ENCODE results near the gene ZBTB16. TPM values are rescaled to one million over a fixed set of nuclear protein-coding genes. Genes with fewer than 3 reads are reported as not detected.

The ZBTB16 gene
- total RNA-seq, 1 donor from 2014 or later: not detected

DNA sequence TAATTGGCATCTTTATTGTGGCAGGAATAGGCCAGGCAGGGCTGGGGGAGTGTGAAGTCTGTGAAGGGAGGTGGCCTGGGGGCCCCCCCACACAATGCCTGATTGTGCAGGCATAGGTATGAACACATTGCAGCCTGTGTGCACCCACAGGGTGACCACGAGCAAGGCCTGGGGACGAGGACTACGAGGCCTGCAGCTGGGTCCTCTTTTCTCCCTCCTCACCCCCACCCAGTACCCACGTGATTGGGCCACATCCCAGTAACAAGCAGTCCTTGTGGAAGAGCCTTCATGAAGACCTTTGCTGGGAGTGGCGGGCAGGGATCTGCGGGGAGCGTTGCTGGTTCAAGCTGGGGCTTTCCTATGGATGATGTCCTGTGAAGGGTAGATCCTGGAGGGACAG, 29.3 kb downstream of the ZBTB16 start:
- H3K4me1 Mint-ChIP-seq: peaks cover 5% of the 10 kb centered on the region
- peaks cover 74% of the 10 kb centered on the region for H3K27me3 Mint-ChIP-seq (ENCODE audit: low read depth)
- no peak for DNase-seq (ENCODE audit: low spot score in 2 of 2, unreplicated experiment in 2 of 2)
- no peak overlapping the region for H3K4me3 Mint-ChIP-seq
- H3K36me3 Mint-ChIP-seq: no peaks in the 10 kb centered on the region
- H3K27ac Mint-ChIP-seq: no peak overlapping the region
- TF ChIP-seq, protein P1, sequence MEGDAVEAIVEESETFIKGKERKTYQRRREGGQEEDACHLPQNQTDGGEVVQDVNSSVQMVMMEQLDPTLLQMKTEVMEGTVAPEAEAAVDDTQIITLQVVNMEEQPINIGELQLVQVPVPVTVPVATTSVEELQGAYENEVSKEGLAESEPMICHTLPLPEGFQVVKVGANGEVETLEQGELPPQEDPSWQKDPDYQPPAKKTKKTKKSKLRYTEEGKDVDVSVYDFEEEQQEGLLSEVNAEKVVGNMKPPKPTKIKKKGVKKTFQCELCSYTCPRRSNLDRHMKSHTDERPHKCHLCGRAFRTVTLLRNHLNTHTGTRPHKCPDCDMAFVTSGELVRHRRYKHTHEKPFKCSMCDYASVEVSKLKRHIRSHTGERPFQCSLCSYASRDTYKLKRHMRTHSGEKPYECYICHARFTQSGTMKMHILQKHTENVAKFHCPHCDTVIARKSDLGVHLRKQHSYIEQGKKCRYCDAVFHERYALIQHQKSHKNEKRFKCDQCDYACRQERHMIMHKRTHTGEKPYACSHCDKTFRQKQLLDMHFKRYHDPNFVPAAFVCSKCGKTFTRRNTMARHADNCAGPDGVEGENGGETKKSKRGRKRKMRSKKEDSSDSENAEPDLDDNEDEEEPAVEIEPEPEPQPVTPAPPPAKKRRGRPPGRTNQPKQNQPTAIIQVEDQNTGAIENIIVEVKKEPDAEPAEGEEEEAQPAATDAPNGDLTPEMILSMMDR (IDR thresholded peaks at IDR 0.05; ENCODE audit: unreplicated experiment): no peak
- no peaks in the 10 kb centered on the region for H3K9me3 Mint-ChIP-seq

DNA sequence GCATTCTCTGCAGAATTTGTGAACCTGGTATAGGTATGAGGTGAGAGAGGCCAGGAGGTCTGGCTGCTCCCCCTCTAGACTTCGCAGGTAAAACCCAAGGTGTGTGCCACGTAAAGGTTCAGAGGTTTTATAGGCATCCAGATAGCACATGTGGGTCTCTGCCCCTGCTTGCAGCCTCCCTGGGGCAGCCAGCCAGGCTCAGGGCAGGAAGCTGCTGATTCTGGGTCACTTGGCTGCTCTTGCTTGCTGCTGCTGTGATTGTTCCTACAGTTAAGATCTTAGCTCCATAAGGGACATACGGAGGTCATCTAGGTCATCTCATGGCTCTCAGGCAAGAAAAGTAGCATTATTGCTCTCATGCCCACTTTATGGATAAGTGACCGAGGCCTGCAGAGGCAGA, 30.2 kb downstream of the ZBTB16 start:
- peaks cover 5% of the 10 kb centered on the region for H3K4me1 Mint-ChIP-seq
- H3K9me3 Mint-ChIP-seq: no peaks in the 10 kb centered on the region
- H3K27ac Mint-ChIP-seq: no peak overlapping the region
- no peak for DNase-seq (ENCODE audit: low spot score in 2 of 2, unreplicated experiment in 2 of 2)
- H3K27me3 Mint-ChIP-seq (ENCODE audit: low read depth): peaks cover 70% of the 10 kb centered on the region
- H3K36me3 Mint-ChIP-seq: no peaks in the 10 kb centered on the region
- no peak overlapping the region for H3K4me3 Mint-ChIP-seq
- TF ChIP-seq, protein P1 (IDR thresholded peaks at IDR 0.05; ENCODE audit: unreplicated experiment): no peak

DNA sequence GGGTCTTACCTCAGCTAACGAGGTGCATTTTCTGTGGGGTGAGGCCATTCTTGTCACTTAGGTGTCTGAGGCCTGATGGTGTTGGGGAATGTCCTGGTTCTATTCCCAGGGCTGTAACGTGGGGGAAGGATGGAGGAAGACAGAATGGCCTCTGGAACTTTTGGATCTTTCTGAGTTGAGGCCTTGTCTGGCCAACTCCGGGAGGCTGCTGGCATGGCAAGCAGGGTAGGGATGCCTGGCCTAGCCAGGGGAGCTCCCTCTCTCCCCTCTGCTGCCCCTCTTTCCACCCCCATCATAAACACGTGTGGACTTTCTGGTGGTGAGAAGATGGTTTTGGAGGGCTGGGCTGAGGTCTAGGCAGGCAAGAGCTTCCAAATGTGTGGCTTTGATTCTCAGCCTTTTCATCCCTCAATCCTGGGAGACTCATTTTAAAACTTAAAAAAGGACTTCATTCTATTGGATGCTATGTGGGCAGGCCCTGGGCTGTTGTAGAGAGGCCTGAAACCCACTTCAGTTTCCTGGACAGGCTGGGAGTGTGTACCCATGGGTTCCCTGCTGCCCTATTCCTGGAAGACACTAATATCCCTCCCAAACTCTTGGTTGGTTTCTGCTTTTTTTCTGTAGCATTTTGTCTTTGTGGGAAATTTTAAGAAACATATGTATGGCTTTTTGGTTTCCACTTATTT, 30.9 kb downstream of the ZBTB16 start:
- no peak for DNase-seq (ENCODE audit: low spot score in 2 of 2, unreplicated experiment in 2 of 2)
- TF ChIP-seq, protein P1 (IDR thresholded peaks at IDR 0.05; ENCODE audit: unreplicated experiment): no peak
- H3K9me3 Mint-ChIP-seq: no peaks in the 10 kb centered on the region
- H3K36me3 Mint-ChIP-seq: no peaks in the 10 kb centered on the region
- H3K4me1 Mint-ChIP-seq: peaks cover 5% of the 10 kb centered on the region
- H3K4me3 Mint-ChIP-seq: no peak overlapping the region
- H3K27ac Mint-ChIP-seq: no peak overlapping the region
- H3K27me3 Mint-ChIP-seq (ENCODE audit: low read depth): peaks cover 68% of the 10 kb centered on the region

DNA sequence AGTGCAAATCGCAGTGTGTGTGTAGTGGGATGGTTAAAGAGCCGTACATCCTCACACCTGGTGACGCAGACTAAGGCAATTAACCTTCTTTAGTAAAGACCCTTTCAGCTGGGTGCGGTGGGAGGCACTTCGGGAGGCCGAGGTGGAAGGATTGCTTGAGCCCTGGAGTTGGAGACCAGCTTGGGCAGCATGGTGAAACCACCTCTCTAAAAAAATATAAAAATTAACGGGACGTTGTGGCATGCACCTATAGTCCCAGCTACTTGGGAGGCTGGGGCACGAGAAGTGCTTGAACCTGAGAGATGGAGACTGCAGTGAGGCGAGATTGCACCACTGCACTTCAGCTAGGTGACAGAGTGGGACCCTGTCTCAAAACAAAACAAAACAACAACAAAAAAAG, 31.5 kb downstream of the ZBTB16 start:
- Mint-ChIP-seq H3K9me3 (no peaks in the 10 kb centered on the region), H3K36me3 (no peaks in the 10 kb centered on the region), H3K27ac (no peak overlapping the region), H3K4me1 (peaks cover 8% of the 10 kb centered on the region), H3K27me3 (ENCODE audit: low read depth) (peaks cover 64% of the 10 kb centered on the region), H3K4me3 (no peak overlapping the region)
- DNase-seq (ENCODE audit: low spot score in 2 of 2, unreplicated experiment in 2 of 2): no peak
- TF ChIP-seq, protein P1 (IDR thresholded peaks at IDR 0.05; ENCODE audit: unreplicated experiment): no peak

DNA sequence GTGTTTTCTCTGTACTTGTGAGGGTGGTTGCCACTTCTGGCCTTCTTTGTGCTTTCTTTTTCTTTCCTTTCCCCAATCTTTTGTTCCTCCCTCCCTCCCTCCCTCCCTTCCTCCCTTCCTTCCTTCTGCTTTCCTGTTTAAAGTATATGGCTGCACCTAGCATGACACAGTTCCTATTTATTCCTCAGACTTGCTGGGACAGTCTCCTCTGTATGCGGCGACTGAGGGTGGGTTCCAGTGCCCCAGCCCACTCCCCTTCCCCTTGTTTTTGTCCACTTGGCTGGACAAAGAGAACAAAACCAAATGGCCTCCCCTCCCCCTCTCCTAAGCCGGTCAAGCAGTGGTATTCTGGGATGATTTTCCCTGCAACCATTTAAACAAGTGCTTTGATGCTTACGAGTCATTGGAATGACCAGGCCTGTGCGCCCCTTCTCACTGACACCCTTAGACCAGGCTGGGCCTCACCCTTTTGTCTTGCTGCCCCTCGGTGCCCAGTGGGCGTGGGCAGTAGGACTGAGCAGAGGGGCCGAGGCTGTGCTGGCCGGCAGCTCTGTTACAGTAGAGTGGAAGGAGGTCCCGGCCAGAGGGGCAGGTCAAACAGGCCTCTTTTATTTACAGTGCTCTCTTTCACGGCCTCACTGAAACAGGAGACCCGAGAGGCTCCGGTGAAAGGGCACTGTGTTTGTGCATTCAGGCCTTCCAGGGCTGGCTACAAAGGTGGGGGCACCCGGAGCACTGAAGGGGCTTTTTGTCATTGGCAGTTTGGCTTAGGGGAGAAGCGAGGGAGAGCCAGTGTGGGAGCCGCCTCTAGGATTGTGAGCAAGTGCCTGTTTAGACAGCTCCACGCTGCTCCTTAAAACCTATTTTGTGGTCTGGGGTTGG, 32.2 kb downstream of the ZBTB16 start:
- Mint-ChIP-seq H3K27ac (no peak overlapping the region), H3K27me3 (ENCODE audit: low read depth) (peaks cover 66% of the 10 kb centered on the region), H3K4me3 (no peak overlapping the region), H3K9me3 (no peaks in the 10 kb centered on the region), H3K4me1 (peaks cover 12% of the 10 kb centered on the region), H3K36me3 (no peaks in the 10 kb centered on the region)
- DNase-seq (ENCODE audit: low spot score in 2 of 2, unreplicated experiment in 2 of 2): no peak
- TF ChIP-seq, protein P1 (IDR thresholded peaks at IDR 0.05; ENCODE audit: unreplicated experiment): no peak

All from mesothelial cell of epicardium (in vitro differentiated cells).